Measurements from ENCODE around the gene FAM83B. TPM values are rescaled to one million over a fixed set of nuclear protein-coding genes. Genes with fewer than 3 reads are reported as not detected.

The FAM83B gene
- total RNA-seq, 1 experiment from 2014 or later: 5.7 TPM

GRCh38 chr6:54886932-54887584 is 40.5 kb downstream of the FAM83B start:
- H3K4me1 ChIP-seq (ENCODE audit: insufficient read depth, low read length): no peaks in the 10 kb centered on the region
- no peaks in the 10 kb centered on the region for H3K27me3 ChIP-seq (ENCODE audit: insufficient read depth, low read length)
- Mint-ChIP-seq H3K4me1 (no peaks in the 10 kb centered on the region), H3K36me3 (ENCODE audit: insufficient read depth in 1 of 3, low read depth in 3 of 3) (no peaks in the 10 kb centered on the region), H3K9me3 (peaks cover 0 to 2% of the 10 kb centered on the region in 2 experiments; a peak in 2 of 5 replicates), H3K27me3 (ENCODE audit: low read depth) (no peaks in the 10 kb centered on the region), H3K4me3 (no peak overlapping the region), H3K27ac (no peak overlapping the region)
- H2BK120ac ChIP-seq (ENCODE audit: low read depth, low read length, poor library complexity, severe bottlenecking): no peak overlapping the region
- H3K23me2 ChIP-seq (ENCODE audit: insufficient read length, low read depth, low read length, poor library complexity, severe bottlenecking): no peaks in the 10 kb centered on the region
- no peak overlapping the region for H3K9ac ChIP-seq (ENCODE audit: extremely low read depth, insufficient read length, low read length)
- no peak overlapping the region for H3K23ac ChIP-seq (ENCODE audit: insufficient read length, low read depth, low read length)
- no peak overlapping the region for H3K4ac ChIP-seq (ENCODE audit: low read depth, low read length)
- no peak overlapping the region for H3K4me2 ChIP-seq (ENCODE audit: insufficient read depth, insufficient read length, low read length)
- no peak overlapping the region for H2BK12ac ChIP-seq (ENCODE audit: insufficient read length, low read depth, low read length)
- no peak for DNase-seq
- H2BK20ac ChIP-seq (ENCODE audit: low read depth, low read length, poor library complexity, severe bottlenecking): no peak overlapping the region
- no peak for TF ChIP-seq CTCF (conservative IDR thresholded peaks at IDR 0.05)
- no peak overlapping the region for H3K56ac ChIP-seq (ENCODE audit: insufficient read length, low read depth, low read length)
- no peak overlapping the region for H3K14ac ChIP-seq (ENCODE audit: insufficient read depth, low read length)
- no peak overlapping the region for H4K8ac ChIP-seq (replicated peaks; ENCODE audit: insufficient read length, low read depth, low read length)
- H3K9me3 ChIP-seq (ENCODE audit: control insufficient read depth, low read depth, low read length): no peaks in the 10 kb centered on the region
- no CpG with 5 or more reads among the region's 4 CpGs for WGBS (ENCODE audit: extremely low coverage, insufficient read length, low lambda C conversion rate)
- H3K79me2 ChIP-seq (ENCODE audit: insufficient read depth, low read length): no peaks in the 10 kb centered on the region
- H4K91ac ChIP-seq (ENCODE audit: insufficient read length, low read depth, low read length): no peak overlapping the region
- no peaks in the 10 kb centered on the region for H3K79me1 ChIP-seq (ENCODE audit: insufficient read depth, low read depth, low read length, poor library complexity, severe bottlenecking)
- no peak overlapping the region for H2AFZ ChIP-seq (ENCODE audit: low read length)
- H3T11ph ChIP-seq (ENCODE audit: low read length): no peak overlapping the region
- H3K18ac ChIP-seq (ENCODE audit: insufficient read length, low read depth, low read length): no peak overlapping the region
- H2AK5ac ChIP-seq (ENCODE audit: insufficient read length, low read length): no peak overlapping the region
- no peak overlapping the region for H3K27ac ChIP-seq (ENCODE audit: insufficient read length, low read depth, low read length)
- H4K5ac ChIP-seq (ENCODE audit: insufficient read length, low read depth, low read length): no peak overlapping the region
- H2BK15ac ChIP-seq (ENCODE audit: low read depth, low read length): no peak overlapping the region
- H2BK5ac ChIP-seq (ENCODE audit: insufficient read length, low read length): no peak overlapping the region
- H4K20me1 ChIP-seq (ENCODE audit: control insufficient read depth, insufficient read depth, insufficient read length): no peaks in the 10 kb centered on the region

Measured in H9 (cell line).